ENCODE data around the gene IL24. TPM values are rescaled to one million over a fixed set of nuclear protein-coding genes. Genes with fewer than 3 reads are reported as not detected.

IL24 gene
- total and polyA plus RNA-seq, 12 donors: not detected

GRCh38 chr1:206912445-206913095 lies 15.3 kb downstream of the IL24 start:
- H3K27me3 ChIP-seq: peaks cover 10% of the 10 kb centered on the region
- no peak overlapping the region for H3K4me3 ChIP-seq
- TF ChIP-seq POLR2A (IDR thresholded peaks at IDR 0.05) (no peak), CTCF (IDR thresholded peaks at IDR 0.05) (peak; percentile 77 to 92 (median 88))
- peaks cover 9 to 15% of the 10 kb centered on the region in 2 donors for H3K4me1 ChIP-seq (replicated peaks in 1 of 2)
- H3K27ac ChIP-seq: no peak overlapping the region
- intact Hi-C loops (cut with DNase I): loop anchor here (5.0 to 10.0 kb wide), 4 partner anchors 180 to 438 kb away; partner anchors contain the start of genes DYRK3 (in 2 of the 2) and IKBKE (in 1 of the 2)
- 18 to 23% (median 19%) methylated on average over 5 to 7 of the region's 7 CpGs for WGBS, 4 donors
- no peaks in the 10 kb centered on the region for H3K9me3 ChIP-seq (replicated peaks in 1 of 3)
- DNase-seq: peak; percentile 69 to 94 (median 79)
- H3K36me3 ChIP-seq (replicated peaks in 1 of 2): no peaks in the 10 kb centered on the region

DNA sequence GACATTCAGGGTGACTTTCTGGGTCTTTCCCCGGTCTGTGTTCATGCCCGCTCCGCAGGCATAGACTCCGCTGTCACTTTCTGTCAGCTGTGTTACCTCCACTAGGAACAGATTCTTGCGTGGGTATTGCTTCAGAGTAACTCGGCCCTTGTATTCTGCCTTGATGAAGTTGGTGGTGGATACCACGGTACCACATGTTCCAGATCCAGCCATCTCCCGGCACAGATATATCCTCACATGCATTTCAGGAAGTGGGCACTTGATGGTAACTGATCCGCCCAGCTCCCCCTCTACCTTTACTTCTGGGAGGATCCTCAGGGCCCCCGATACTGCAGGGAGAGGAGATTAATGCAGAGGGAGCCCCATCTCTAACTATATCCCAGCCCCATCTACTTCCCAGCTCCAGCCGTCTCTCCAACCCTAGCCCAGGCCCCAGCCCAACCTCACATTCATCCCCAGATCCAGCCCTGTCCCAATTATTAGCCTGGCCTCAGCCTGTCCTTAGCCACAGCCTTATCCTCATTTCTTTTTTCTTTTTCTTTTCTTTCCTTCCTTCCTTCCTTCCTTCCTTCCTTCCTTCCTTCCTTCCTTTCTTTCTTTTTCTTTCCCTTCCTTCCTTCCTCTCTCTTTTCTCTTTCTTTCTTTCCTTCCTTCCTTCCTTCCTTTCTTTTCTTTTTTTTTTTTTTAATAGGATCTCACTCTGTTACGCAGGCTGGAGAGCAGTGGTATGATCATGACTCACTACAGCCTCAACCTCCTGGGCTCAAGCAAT lies 16.7 kb downstream of the IL24 start:
- no peaks in the 10 kb centered on the region for H3K36me3 ChIP-seq (replicated peaks in 1 of 2)
- no peak overlapping the region for H3K27ac ChIP-seq
- intact Hi-C loops (cut with DNase I): loop anchor here (5.0 to 10.0 kb wide), 4 partner anchors 182 to 439 kb away; partner anchors contain the start of genes DYRK3 (in 2 of the 2) and IKBKE (in 1 of the 2)
- H3K4me3 ChIP-seq: no peak overlapping the region
- WGBS, 4 donors: 75 to 80% (median 77%) methylated on average over 12 of the region's 12 CpGs
- TF ChIP-seq CTCF (IDR thresholded peaks at IDR 0.05): no peak
- TF ChIP-seq POLR2A (IDR thresholded peaks at IDR 0.05): no peak
- H3K27me3 ChIP-seq: peaks cover 6% of the 10 kb centered on the region
- H3K4me1 ChIP-seq (replicated peaks in 1 of 2): peaks cover 9 to 12% of the 10 kb centered on the region in 2 donors
- no peaks in the 10 kb centered on the region for H3K9me3 ChIP-seq (replicated peaks in 1 of 3)
- no peak for DNase-seq

GRCh38 chr1:206915030-206915735 lies 17.9 kb downstream of the IL24 start:
- Histone ChIP-seq H3K4me3 (no peak overlapping the region), H3K27ac (no peak overlapping the region), H3K36me3 (replicated peaks in 1 of 2) (no peaks in the 10 kb centered on the region), H3K4me1 (replicated peaks in 1 of 2) (no peaks in the 10 kb centered on the region), H3K27me3 (peaks cover 6% of the 10 kb centered on the region), H3K9me3 (replicated peaks in 1 of 3) (no peaks in the 10 kb centered on the region)
- 79 to 84% (median 80%) methylated on average over 15 of the region's 15 CpGs for WGBS, 4 donors
- DNase-seq: no peak
- intact Hi-C loops (cut with DNase I): loop anchor here (10.0 kb wide), 3 partner anchors 280 to 440 kb away; partner anchors contain the start of genes DYRK3 (in 2 of the 2) and IKBKE (in 1 of the 2)
- TF ChIP-seq CTCF (IDR thresholded peaks at IDR 0.05): no peak
- no peak for TF ChIP-seq POLR2A (IDR thresholded peaks at IDR 0.05)
